Neuronal stem cell (in vitro differentiated cells): Measurements from ENCODE around the gene TBX5.

ENCODE experiments used
- DNase-seq: peaks from one replicate; pipeline ENCODE4 v3.0.0-alpha.2; 2013; ENCODE audit warnings: low spot score
- H2AFZ ChIP-seq: one replicate; pipeline ENCODE4 v1.6.1; 2013; ENCODE audit warnings: mild to moderate bottlenecking, low read length, inconsistent platforms
- H2AK5ac ChIP-seq: 2 replicates; pipeline ENCODE4 v1.6.1; 2013; ENCODE audit warnings: low read depth, mild to moderate bottlenecking, inconsistent platforms, low read length, moderate library complexity, mixed read lengths
- H2BK120ac ChIP-seq: 2 replicates; pipeline ENCODE4 v1.6.1; 2013; ENCODE audit warnings: low read depth, mild to moderate bottlenecking, inconsistent platforms, low read length, moderate library complexity, mixed read lengths
- H2BK12ac ChIP-seq: one replicate; pipeline ENCODE4 v1.6.1; 2013; ENCODE audit warnings: low read length, inconsistent platforms
- H2BK15ac ChIP-seq: 2 replicates; pipeline ENCODE4 v1.6.1; 2013; ENCODE audit warnings: mild to moderate bottlenecking, low read length, inconsistent platforms, mixed read lengths
- H2BK5ac ChIP-seq: one replicate; pipeline ENCODE4 v1.6.1; 2013; ENCODE audit warnings: inconsistent platforms, mild to moderate bottlenecking, low read length, moderate library complexity
- H3K14ac ChIP-seq: one replicate; pipeline ENCODE4 v1.6.1; 2013; ENCODE audit warnings: low read length, inconsistent platforms
- H3K18ac ChIP-seq: 2 replicates; pipeline ENCODE4 v1.6.1; 2013; ENCODE audit warnings: low read length, inconsistent platforms
- H3K23ac ChIP-seq: 2 replicates; pipeline ENCODE4 v1.6.1; 2013; ENCODE audit warnings: low read depth, mild to moderate bottlenecking, mixed read lengths, low read length, inconsistent platforms; ENCODE audit not compliant: poor library complexity
- H3K27ac ChIP-seq: replicated peaks from 3 replicates; pipeline ENCODE4 v1.5.1; 2013; ENCODE audit warnings: low read length, inconsistent platforms
- H3K27me3 ChIP-seq, 3 experiments: 2 replicates each; pipeline ENCODE4 v1.6.1; 2013; ENCODE audit warnings: low read length in 3 of 3, mild to moderate bottlenecking in 2 of 3, inconsistent platforms in 1 of 3, low read depth in 1 of 3, mixed read lengths in 1 of 3, moderate library complexity in 1 of 3; ENCODE audit not compliant: control insufficient read depth in 3 of 3, insufficient read depth in 3 of 3
- H3K36me3 ChIP-seq, 2 donors: replicated peaks in 1 of 2; 2 replicates each; pipeline ENCODE4 v1.6.1; 2013; ENCODE audit warnings: low read length in 2 of 2; ENCODE audit not compliant: control insufficient read depth in 2 of 2, insufficient read depth in 2 of 2
- H3K4ac ChIP-seq: 2 replicates; pipeline ENCODE4 v1.6.1; 2013; ENCODE audit warnings: inconsistent platforms, mild to moderate bottlenecking, low read length, moderate library complexity
- H3K4me1 ChIP-seq, 2 donors: 1 replicate in 1 of 2; 2 replicates in 1 of 2; pipeline ENCODE4 v1.6.1; 2013; ENCODE audit warnings: low read length in 2 of 2, low read depth in 1 of 2; ENCODE audit not compliant: control insufficient read depth in 2 of 2, insufficient read depth in 1 of 2
- H3K4me2 ChIP-seq: one replicate; pipeline ENCODE4 v1.6.1; 2013; ENCODE audit warnings: mild to moderate bottlenecking, low read length, inconsistent platforms; ENCODE audit not compliant: insufficient read depth, poor library complexity, severe bottlenecking
- H3K4me3 ChIP-seq, 2 donors: 2 replicates each; pipeline ENCODE4 v1.5.1; 2013; ENCODE audit warnings: low read length in 2 of 2, mild to moderate bottlenecking in 2 of 2, inconsistent platforms in 1 of 2, moderate library complexity in 1 of 2
- H3K79me1 ChIP-seq: one replicate; pipeline ENCODE4 v1.6.1; 2013; ENCODE audit warnings: low read depth, mild to moderate bottlenecking, inconsistent platforms, low read length, moderate library complexity
- H3K9ac ChIP-seq: one replicate; pipeline ENCODE4 v1.6.1; 2013; ENCODE audit warnings: mild to moderate bottlenecking, low read depth, low read length, inconsistent platforms; ENCODE audit not compliant: poor library complexity
- H3K9me3 ChIP-seq, 2 donors: replicated peaks in 1 of 2; 2 replicates each; pipeline versions ENCODE3 to v1.6.1; 2013; ENCODE audit warnings: low read length in 2 of 2, mild to moderate bottlenecking in 2 of 2, inconsistent platforms in 1 of 2, low read depth in 1 of 2, mixed read lengths in 1 of 2, moderate library complexity in 1 of 2; ENCODE audit not compliant: control insufficient read depth in 2 of 2, insufficient read depth in 1 of 2
- H4K8ac ChIP-seq: one replicate; pipeline ENCODE4 v1.6.1; 2013; ENCODE audit warnings: low read depth, mild to moderate bottlenecking, inconsistent platforms, low read length, moderate library complexity
- H4K91ac ChIP-seq: one replicate; pipeline ENCODE4 v1.6.1; 2013; ENCODE audit warnings: low read length, low read depth, mild to moderate bottlenecking, inconsistent platforms; ENCODE audit not compliant: poor library complexity
- WGBS, 2 donors: extraction: QIAGEN DNeasy Blood & Tissue Kit; methylation state at CpG; one replicate each; pipeline ENCODE4 v1.1.7; 2013; ENCODE audit warnings: missing lambda C conversion rate in 2 of 2, mixed read lengths in 1 of 2; ENCODE audit not compliant: insufficient read length in 2 of 2, insufficient replicate concordance in 1 of 2; ENCODE audit errors: extremely low coverage in 2 of 2; 5-methylcytosine and 5-hydroxymethylcytosine counted together

TBX5 gene

GRCh38 chr12:114371733-114372132, 34.2 kb downstream of the TBX5 start:
- Histone ChIP-seq H3K18ac (no peak overlapping the region), H2BK12ac (no peak overlapping the region), H2BK5ac (no peak overlapping the region), H2AK5ac (no peak overlapping the region), H3K27ac (no peak overlapping the region), H3K4me3 (peak overlapping the region in 1 of 2 donors; percentile 25), H3K9ac (no peak overlapping the region), H3K36me3 (no peaks in the 10 kb centered on the region), H4K91ac (no peak overlapping the region), H3K9me3 (no peaks in the 10 kb centered on the region), H3K4me1 (peaks cover 0 to 3% of the 10 kb centered on the region in 2 donors), H3K4ac (no peak overlapping the region), H2AFZ (no peak overlapping the region), H3K4me2 (no peak overlapping the region), H3K79me1 (no peaks in the 10 kb centered on the region), H3K27me3 (peaks cover 0 to 5% (median 0%) of the 10 kb centered on the region in 3 experiments), H4K8ac (no peak overlapping the region), H3K23ac (no peak overlapping the region), H2BK15ac (no peak overlapping the region), H2BK120ac (no peak overlapping the region), H3K14ac (no peak overlapping the region)
- no peak for DNase-seq
- WGBS, 2 donors, result no CpG with 5 or more reads among the region's 7 CpGs

DNA sequence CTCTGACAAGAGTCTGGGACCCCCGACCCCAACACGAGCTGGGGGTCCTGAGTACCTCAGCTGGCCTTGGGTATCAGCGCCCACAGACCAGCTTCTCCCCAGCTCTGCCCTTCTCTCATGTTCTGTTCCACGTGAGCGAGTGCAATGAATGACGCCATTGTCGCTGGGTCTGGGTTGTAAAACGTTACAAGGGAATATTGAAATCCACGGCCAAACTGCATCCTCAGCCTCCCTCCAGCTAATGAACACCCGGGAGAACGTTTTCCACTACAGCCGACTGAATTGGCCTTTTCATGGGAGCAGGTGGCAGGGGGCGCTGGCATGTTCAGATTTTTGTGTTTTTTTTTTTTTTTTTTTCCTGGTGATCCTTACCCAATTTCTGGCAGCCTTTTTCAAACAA, 34.7 kb downstream of the TBX5 start:
- Histone ChIP-seq H2BK12ac (no peak overlapping the region), H3K27me3 (peaks cover 0 to 5% (median 0%) of the 10 kb centered on the region in 3 experiments), H4K91ac (no peak overlapping the region), H2BK5ac (no peak overlapping the region), H3K4me3 (no peak overlapping the region), H3K4me2 (no peak overlapping the region), H3K9ac (no peak overlapping the region), H3K36me3 (no peaks in the 10 kb centered on the region), H3K23ac (no peak overlapping the region), H3K14ac (no peak overlapping the region), H3K27ac (no peak overlapping the region), H2AFZ (no peak overlapping the region), H2AK5ac (no peak overlapping the region), H2BK15ac (no peak overlapping the region), H3K79me1 (no peaks in the 10 kb centered on the region), H3K18ac (peak overlapping the region; percentile 39), H2BK120ac (no peak overlapping the region), H3K9me3 (no peaks in the 10 kb centered on the region), H4K8ac (no peak overlapping the region), H3K4me1 (peaks cover 0 to 3% of the 10 kb centered on the region in 2 donors), H3K4ac (no peak overlapping the region)
- DNase-seq, result no peak
- WGBS, 2 donors, result no CpG with 5 or more reads among the region's 13 CpGs

GRCh38 chr12:114368685-114369452, 37.1 kb downstream of the TBX5 start:
- Histone ChIP-seq H4K91ac (no peak overlapping the region), H2BK15ac (no peak overlapping the region), H3K27ac (no peak overlapping the region), H3K23ac (no peak overlapping the region), H2AK5ac (no peak overlapping the region), H3K27me3 (peaks cover 0 to 5% (median 0%) of the 10 kb centered on the region in 3 experiments), H3K9me3 (peaks cover 0 to 2% of the 10 kb centered on the region in 2 donors), H4K8ac (no peak overlapping the region), H3K4ac (no peak overlapping the region), H3K4me1 (peaks cover 0 to 3% of the 10 kb centered on the region in 2 donors), H3K79me1 (no peaks in the 10 kb centered on the region), H3K4me3 (no peak overlapping the region), H2BK5ac (no peak overlapping the region), H2AFZ (no peak overlapping the region), H3K4me2 (no peak overlapping the region), H2BK12ac (no peak overlapping the region), H3K18ac (no peak overlapping the region), H3K9ac (no peak overlapping the region), H3K36me3 (no peaks in the 10 kb centered on the region), H3K14ac (no peak overlapping the region), H2BK120ac (no peak overlapping the region)
- no peak for DNase-seq
- WGBS, 2 donors, result no CpG with 5 or more reads among the region's 8 CpGs

GRCh38 chr12:114361992-114362391, 44.0 kb downstream of the TBX5 start:
- Histone ChIP-seq H2BK120ac (no peak overlapping the region), H3K36me3 (no peaks in the 10 kb centered on the region), H2BK12ac (no peak overlapping the region), H3K79me1 (no peaks in the 10 kb centered on the region), H2BK15ac (no peak overlapping the region), H3K4me3 (no peak overlapping the region), H3K9ac (no peak overlapping the region), H3K4me2 (no peak overlapping the region), H3K9me3 (peaks cover 0 to 2% of the 10 kb centered on the region in 2 donors), H3K4me1 (no peaks in the 10 kb centered on the region), H4K8ac (no peak overlapping the region), H3K27me3 (no peaks in the 10 kb centered on the region), H3K23ac (no peak overlapping the region), H4K91ac (no peak overlapping the region), H3K14ac (no peak overlapping the region), H3K18ac (no peak overlapping the region), H2AK5ac (no peak overlapping the region), H3K27ac (no peak overlapping the region), H3K4ac (no peak overlapping the region), H2AFZ (no peak overlapping the region), H2BK5ac (no peak overlapping the region)
- no peak for DNase-seq
- WGBS, 2 donors, result no CpG with 5 or more reads among the region's 4 CpGs
